Lower lobe of right lung (tissue), 2 donors: ENCODE measurements around the gene PCF11. TPM values are rescaled to one million over a fixed set of nuclear protein-coding genes. Genes with fewer than 3 reads are reported as not detected.

Source experiments
- ATAC-seq, 2 donors: fragments of 200-7000 bp; cut with Tn5 transposase; one replicate each; pipeline ENCODE4 v1.9.1; 2020 to 2022; ENCODE audit warnings: mild to moderate bottlenecking in 2 of 2, moderate library complexity in 2 of 2
- DNase-seq: peaks from one replicate; pipeline ENCODE4 v3.0.0-alpha.2; 2020
- H3K27ac ChIP-seq: fragments of 200-600 bp; one replicate; pipeline ENCODE4 v1.8.0; 2022
- H3K27me3 ChIP-seq: fragments of 200-600 bp; one replicate; pipeline ENCODE4 v1.8.0; 2022; ENCODE audit warnings: low read depth
- H3K36me3 ChIP-seq: fragments of 200-600 bp; one replicate; pipeline ENCODE4 v1.8.0; 2022; ENCODE audit warnings: mild to moderate bottlenecking
- H3K4me1 ChIP-seq: fragments of 200-600 bp; one replicate; pipeline ENCODE4 v1.8.0; 2022
- H3K4me3 ChIP-seq: fragments of 200-600 bp; one replicate; pipeline ENCODE4 v1.8.0; 2022; ENCODE audit warnings: mild to moderate bottlenecking
- H3K9me3 ChIP-seq: fragments of 200-600 bp; one replicate; pipeline ENCODE4 v1.8.0; 2022
- intact Hi-C: fragments of 100-400 bp; cut with DNase I; formaldehyde crosslinking; loops from one replicate; pipeline ENCODE4 v1.11.0; 2022
- total RNA-seq: library from RNA; stranded (reverse); fragmentation: NEBNext Ultra II Directional; extraction: Animal tissue kit (Norgen Biotek cat#: 25700); gene quantifications from one replicate; pipeline ENCODE4 v1.2.1, GENCODE V29; 2021
- TF ChIP-seq, protein P1 (sequence below): fragments of 200-600 bp; IDR thresholded peaks from one replicate; pipeline ENCODE4 v1.8.0; 2022; ENCODE audit warnings: antibody characterized with exemption, mild to moderate bottlenecking
- donor health status: DM: no; HTN: yes; CAD: no; lungs with severe emphysema.

PCF11 gene
- total RNA-seq, 1 donor from 2014 or later: 58.6 TPM

DNA sequence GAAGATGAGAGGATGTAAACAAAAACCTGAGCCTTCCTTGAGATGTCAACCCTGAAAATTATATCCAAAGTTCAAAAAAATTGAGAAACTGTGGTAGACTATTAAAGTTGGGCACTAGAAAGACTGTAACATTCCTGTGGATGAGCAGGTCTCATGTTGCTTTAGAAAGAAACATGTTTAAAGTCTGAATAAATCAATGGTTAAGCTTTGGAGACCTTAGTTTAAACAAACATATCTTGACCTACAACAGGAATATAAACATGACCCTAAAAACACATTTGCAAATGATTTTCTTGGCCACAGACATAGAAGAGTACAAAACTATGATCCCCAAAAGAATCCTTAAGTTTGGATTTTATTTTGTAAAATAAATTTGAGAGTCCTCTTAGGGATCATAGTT lies 38.1 kb upstream of the PCF11 start:
- Histone ChIP-seq H3K9me3 (no peaks in the 10 kb centered on the region), H3K36me3 (no peaks in the 10 kb centered on the region), H3K27me3 (no peaks in the 10 kb centered on the region), H3K27ac (no peak overlapping the region), H3K4me3 (no peak overlapping the region), H3K4me1 (peaks cover 19% of the 10 kb centered on the region)
- DNase-seq (no peak), ATAC-seq (no peak)
- intact Hi-C loops: no loop called here
- TF ChIP-seq, protein P1, sequence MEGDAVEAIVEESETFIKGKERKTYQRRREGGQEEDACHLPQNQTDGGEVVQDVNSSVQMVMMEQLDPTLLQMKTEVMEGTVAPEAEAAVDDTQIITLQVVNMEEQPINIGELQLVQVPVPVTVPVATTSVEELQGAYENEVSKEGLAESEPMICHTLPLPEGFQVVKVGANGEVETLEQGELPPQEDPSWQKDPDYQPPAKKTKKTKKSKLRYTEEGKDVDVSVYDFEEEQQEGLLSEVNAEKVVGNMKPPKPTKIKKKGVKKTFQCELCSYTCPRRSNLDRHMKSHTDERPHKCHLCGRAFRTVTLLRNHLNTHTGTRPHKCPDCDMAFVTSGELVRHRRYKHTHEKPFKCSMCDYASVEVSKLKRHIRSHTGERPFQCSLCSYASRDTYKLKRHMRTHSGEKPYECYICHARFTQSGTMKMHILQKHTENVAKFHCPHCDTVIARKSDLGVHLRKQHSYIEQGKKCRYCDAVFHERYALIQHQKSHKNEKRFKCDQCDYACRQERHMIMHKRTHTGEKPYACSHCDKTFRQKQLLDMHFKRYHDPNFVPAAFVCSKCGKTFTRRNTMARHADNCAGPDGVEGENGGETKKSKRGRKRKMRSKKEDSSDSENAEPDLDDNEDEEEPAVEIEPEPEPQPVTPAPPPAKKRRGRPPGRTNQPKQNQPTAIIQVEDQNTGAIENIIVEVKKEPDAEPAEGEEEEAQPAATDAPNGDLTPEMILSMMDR: no peak

DNA sequence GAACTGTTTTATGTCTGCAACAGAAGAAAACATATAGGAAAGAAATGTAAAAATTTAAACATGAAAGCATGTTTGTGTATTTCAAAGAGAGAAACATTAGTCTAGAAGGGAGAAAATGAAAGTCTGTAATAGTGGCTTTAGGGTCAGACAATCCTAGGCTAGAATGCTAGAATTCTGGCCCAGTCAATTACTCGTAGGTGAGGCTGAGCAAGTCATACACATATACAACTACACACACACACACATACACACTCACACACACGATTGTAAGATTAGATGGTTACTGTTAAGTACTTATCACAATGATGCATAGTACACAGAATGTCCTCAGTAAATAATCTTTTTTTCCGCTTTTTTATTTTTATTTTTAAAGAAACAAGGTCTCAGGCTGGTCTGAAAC lies 37.7 kb upstream of the PCF11 start:
- Histone ChIP-seq H3K36me3 (no peaks in the 10 kb centered on the region), H3K4me3 (no peak overlapping the region), H3K27me3 (no peaks in the 10 kb centered on the region), H3K9me3 (no peaks in the 10 kb centered on the region), H3K4me1 (peaks cover 19% of the 10 kb centered on the region), H3K27ac (no peak overlapping the region)
- TF ChIP-seq, protein P1: no peak
- intact Hi-C loops: no loop called here
- DNase-seq: no peak
- no peak for ATAC-seq

DNA sequence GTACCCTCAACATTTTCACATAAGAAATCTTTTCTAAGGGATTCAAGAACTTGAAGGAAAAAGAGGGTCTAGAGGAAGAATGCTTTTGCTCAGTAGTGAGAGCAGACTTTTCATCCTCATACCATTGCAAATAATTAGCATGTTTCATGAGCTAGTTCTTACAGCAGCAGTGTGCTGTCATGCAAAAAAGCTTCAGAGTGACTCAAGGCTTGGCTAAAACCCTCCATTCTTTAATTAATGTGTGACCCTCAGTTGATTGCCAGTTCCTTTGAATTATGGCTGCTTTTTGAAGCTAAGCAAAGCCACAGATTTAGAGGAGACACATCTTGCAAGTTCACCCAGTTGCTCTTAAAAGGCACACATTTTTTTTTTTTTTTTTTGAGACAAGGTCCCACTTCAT lies 36.6 kb upstream of the PCF11 start:
- DNase-seq: no peak
- H3K9me3 ChIP-seq: no peaks in the 10 kb centered on the region
- ATAC-seq: no peak
- peaks cover 19% of the 10 kb centered on the region for H3K4me1 ChIP-seq
- intact Hi-C loops: no loop called here
- H3K36me3 ChIP-seq: no peaks in the 10 kb centered on the region
- TF ChIP-seq, protein P1: no peak
- H3K27me3 ChIP-seq: no peaks in the 10 kb centered on the region
- H3K27ac ChIP-seq: no peak overlapping the region
- H3K4me3 ChIP-seq: no peak overlapping the region

DNA sequence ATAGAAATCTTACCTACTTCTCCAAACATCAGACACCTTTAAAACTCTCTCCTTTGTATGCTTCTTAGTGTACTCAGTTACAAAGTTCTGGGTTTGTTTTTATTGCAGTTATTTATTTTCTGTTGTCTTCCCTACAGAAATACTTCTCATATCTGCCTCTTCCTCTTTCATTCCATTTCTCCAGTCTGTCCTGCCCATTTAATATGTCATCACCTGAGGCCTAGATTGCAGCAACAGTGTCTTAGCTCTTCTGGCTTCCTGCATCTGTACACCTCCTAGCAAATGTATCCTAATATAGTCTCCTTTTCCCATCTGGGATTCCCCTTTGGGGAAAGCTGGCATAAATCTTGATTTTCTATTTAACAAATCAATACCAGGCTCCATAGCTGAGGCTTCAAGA lies 34.9 kb upstream of the PCF11 start:
- Histone ChIP-seq H3K27ac (no peak overlapping the region), H3K4me1 (peaks cover 5% of the 10 kb centered on the region), H3K36me3 (no peaks in the 10 kb centered on the region), H3K27me3 (no peaks in the 10 kb centered on the region), H3K4me3 (no peak overlapping the region), H3K9me3 (no peaks in the 10 kb centered on the region)
- TF ChIP-seq, protein P1: no peak
- DNase-seq (no peak), ATAC-seq (no peak)
- intact Hi-C loops: no loop called here

DNA sequence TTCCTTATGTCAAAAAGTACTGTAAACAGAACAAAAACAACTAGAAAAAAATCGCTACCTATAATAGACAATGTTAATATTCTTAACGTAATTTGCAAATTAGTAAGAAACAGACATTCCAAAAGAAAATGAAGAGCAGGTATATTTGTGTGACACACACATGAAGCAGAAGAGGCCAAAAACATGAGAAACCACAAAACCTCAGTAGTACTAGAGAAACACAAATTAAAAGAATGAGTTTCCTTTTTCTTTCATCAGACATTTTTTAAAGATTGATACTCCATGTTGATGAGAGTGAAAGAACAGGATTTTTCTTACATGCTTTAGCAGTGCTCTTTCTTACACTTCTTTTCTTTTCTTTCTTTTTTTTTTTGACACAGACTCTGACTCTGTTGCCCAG lies 34.2 kb upstream of the PCF11 start:
- TF ChIP-seq, protein P1: no peak
- intact Hi-C loops: no loop called here
- DNase-seq (no peak), ATAC-seq (no peak)
- Histone ChIP-seq H3K27me3 (no peaks in the 10 kb centered on the region), H3K9me3 (no peaks in the 10 kb centered on the region), H3K27ac (no peak overlapping the region), H3K4me3 (no peak overlapping the region), H3K36me3 (no peaks in the 10 kb centered on the region), H3K4me1 (peaks cover under 1% of the 10 kb centered on the region)
